Hepatocyte (in vitro differentiated cells): ENCODE results near the gene PCDH9.

Source experiments
- EZH2 ChIP-seq: fragments of 200-600 bp; sonication (generic); IDR thresholded peaks from 2 replicates; pipeline ENCODE4 v1.6.1; 2016; ENCODE audit warnings: antibody characterized with exemption, mild to moderate bottlenecking, borderline replicate concordance
- EZH2phosphoT487 ChIP-seq: fragments of 200-600 bp; sonication (generic); IDR thresholded peaks from one replicate; pipeline ENCODE4 v1.6.1; 2018; ENCODE audit warnings: antibody characterized with exemption, mild to moderate bottlenecking, low read depth, moderate library complexity; ENCODE audit not compliant: unreplicated experiment, severe bottlenecking
- TF ChIP-seq, protein P1 (sequence below): fragments of 200-600 bp; sonication (generic); IDR thresholded peaks from 2 replicates; pipeline ENCODE4 v1.5.1; 2016; ENCODE audit warnings: antibody characterized with exemption, mild to moderate bottlenecking; ENCODE audit not compliant: poor library complexity

- TF ChIP-seq, protein P1, sequence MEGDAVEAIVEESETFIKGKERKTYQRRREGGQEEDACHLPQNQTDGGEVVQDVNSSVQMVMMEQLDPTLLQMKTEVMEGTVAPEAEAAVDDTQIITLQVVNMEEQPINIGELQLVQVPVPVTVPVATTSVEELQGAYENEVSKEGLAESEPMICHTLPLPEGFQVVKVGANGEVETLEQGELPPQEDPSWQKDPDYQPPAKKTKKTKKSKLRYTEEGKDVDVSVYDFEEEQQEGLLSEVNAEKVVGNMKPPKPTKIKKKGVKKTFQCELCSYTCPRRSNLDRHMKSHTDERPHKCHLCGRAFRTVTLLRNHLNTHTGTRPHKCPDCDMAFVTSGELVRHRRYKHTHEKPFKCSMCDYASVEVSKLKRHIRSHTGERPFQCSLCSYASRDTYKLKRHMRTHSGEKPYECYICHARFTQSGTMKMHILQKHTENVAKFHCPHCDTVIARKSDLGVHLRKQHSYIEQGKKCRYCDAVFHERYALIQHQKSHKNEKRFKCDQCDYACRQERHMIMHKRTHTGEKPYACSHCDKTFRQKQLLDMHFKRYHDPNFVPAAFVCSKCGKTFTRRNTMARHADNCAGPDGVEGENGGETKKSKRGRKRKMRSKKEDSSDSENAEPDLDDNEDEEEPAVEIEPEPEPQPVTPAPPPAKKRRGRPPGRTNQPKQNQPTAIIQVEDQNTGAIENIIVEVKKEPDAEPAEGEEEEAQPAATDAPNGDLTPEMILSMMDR, result no peak
- TF ChIP-seq EZH2phosphoT487 (no peak), EZH2 (no peak)
Observed at GRCh38 chr13:66367356-66367755, 862.8 kb downstream of the PCDH9 start.
